Liver (tissue), 9 donors: Measurements from ENCODE around the gene SEPTIN10. TPM values are rescaled to one million over a fixed set of nuclear protein-coding genes. Genes with fewer than 3 reads are reported as not detected.

Experiments used
- DNase-seq: peaks from one replicate; pipeline ENCODE4 v3.0.0-alpha.2; 2017; ENCODE audit warnings: low spot score
- H3K27ac ChIP-seq, 2 donors: one replicate each; pipeline ENCODE4 v1.7.0; 2013; ENCODE audit warnings: inconsistent platforms in 2 of 2, low read length in 2 of 2, control low read depth in 1 of 2, low read depth in 1 of 2, mild to moderate bottlenecking in 1 of 2
- H3K27me3 ChIP-seq, 4 donors: one replicate each; pipeline versions ENCODE4 v1.6.1 to v1.7.0; 2013; ENCODE audit warnings: low read length in 3 of 4, inconsistent platforms in 1 of 4, mild to moderate bottlenecking in 1 of 4, moderate library complexity in 1 of 4; ENCODE audit not compliant: control insufficient read depth in 4 of 4, insufficient read depth in 4 of 4
- H3K36me3 ChIP-seq, 4 donors: one replicate each; pipeline versions ENCODE4 v1.6.1 to v1.7.0; 2013; ENCODE audit warnings: low read length in 3 of 4, mild to moderate bottlenecking in 3 of 4, low read depth in 1 of 4, moderate library complexity in 1 of 4; ENCODE audit not compliant: control insufficient read depth in 4 of 4, insufficient read depth in 3 of 4
- H3K4me1 ChIP-seq, 4 donors: one replicate each; pipeline versions ENCODE4 v1.6.1 to v1.7.0; 2013; ENCODE audit warnings: low read length in 3 of 4, mild to moderate bottlenecking in 3 of 4, moderate library complexity in 1 of 4; ENCODE audit not compliant: control insufficient read depth in 4 of 4, insufficient read depth in 4 of 4
- H3K4me3 ChIP-seq, 3 donors: one replicate each; pipeline versions ENCODE4 v1.6.1 to v1.7.0; 2013; ENCODE audit warnings: low read length in 3 of 3, control low read depth in 1 of 3, low read depth in 1 of 3, mild to moderate bottlenecking in 1 of 3
- H3K9ac ChIP-seq, 2 donors: one replicate each; pipeline ENCODE4 v1.7.0; 2013; ENCODE audit warnings: low read length in 2 of 2, mild to moderate bottlenecking in 2 of 2, moderate library complexity in 2 of 2, control low read depth in 1 of 2, low read depth in 1 of 2
- H3K9me3 ChIP-seq, 4 donors: one replicate each; pipeline versions ENCODE4 v1.6.1 to v1.7.0; 2013; ENCODE audit warnings: low read length in 3 of 4; ENCODE audit not compliant: control insufficient read depth in 4 of 4
- ATF3 ChIP-seq: IDR thresholded peaks from 2 replicates; pipeline ENCODE4 v1.6.1; 2016; ENCODE audit warnings: antibody characterized with exemption
- CTCF ChIP-seq: fragments of 150-350 bp; IDR thresholded peaks from 2 replicates; pipeline ENCODE4 v1.5.1; 2017; ENCODE audit warnings: improper control_type of control experiment, low read depth, low read length; ENCODE audit not compliant: missing input control
- EGR1 ChIP-seq, 2 donors: IDR thresholded peaks; 2 replicates each; pipeline ENCODE4 v1.6.1; 2016 to 2018; ENCODE audit warnings: antibody characterized with exemption in 2 of 2, low read depth in 2 of 2
- FOXA1 ChIP-seq: IDR thresholded peaks from 2 replicates; pipeline ENCODE4 v1.6.1; 2016; ENCODE audit warnings: antibody characterized with exemption
- FOXA2 ChIP-seq: IDR thresholded peaks from 2 replicates; pipeline ENCODE4 v1.6.1; 2016; ENCODE audit warnings: antibody characterized with exemption
- GABPA ChIP-seq, 2 donors: IDR thresholded peaks in 1 of 2; conservative IDR thresholded peaks in 1 of 2; 2 replicates each; pipeline ENCODE4 v1.6.1; 2016; ENCODE audit warnings: antibody characterized with exemption in 2 of 2, mild to moderate bottlenecking in 1 of 2, moderate library complexity in 1 of 2
- HNF4A ChIP-seq, 2 donors: conservative IDR thresholded peaks; 2 replicates each; pipeline ENCODE4 v1.6.1; 2016; ENCODE audit warnings: antibody characterized with exemption in 2 of 2, mild to moderate bottlenecking in 2 of 2
- HNF4G ChIP-seq: IDR thresholded peaks from 2 replicates; pipeline ENCODE4 v1.6.1; 2016; ENCODE audit warnings: antibody characterized with exemption
- JUND ChIP-seq, 2 donors: IDR thresholded peaks; 2 replicates each; pipeline ENCODE4 v1.6.1; 2016; ENCODE audit warnings: antibody characterized with exemption in 2 of 2
- MAX ChIP-seq: IDR thresholded peaks from 2 replicates; pipeline ENCODE4 v1.6.1; 2016; ENCODE audit warnings: antibody characterized with exemption
- NR2F2 ChIP-seq: IDR thresholded peaks from 2 replicates; pipeline ENCODE4 v1.6.1; 2016; ENCODE audit warnings: antibody characterized with exemption
- RAD21 ChIP-seq, 2 donors: IDR thresholded peaks; 2 replicates each; pipeline ENCODE4 v1.6.1; 2016; ENCODE audit warnings: antibody characterized with exemption in 2 of 2, mild to moderate bottlenecking in 2 of 2
- REST ChIP-seq: IDR thresholded peaks from 2 replicates; pipeline ENCODE4 v1.6.1; 2016; ENCODE audit warnings: antibody characterized with exemption, mild to moderate bottlenecking
- RXRA ChIP-seq, 2 donors: IDR thresholded peaks; 2 replicates each; pipeline ENCODE4 v1.6.1; 2017 to 2018; ENCODE audit warnings: antibody characterized with exemption in 2 of 2, mild to moderate bottlenecking in 1 of 2
- SP1 ChIP-seq: IDR thresholded peaks from 2 replicates; pipeline ENCODE4 v1.6.1; 2018; ENCODE audit warnings: antibody characterized with exemption, mild to moderate bottlenecking
- TAF1 ChIP-seq: conservative IDR thresholded peaks from 2 replicates; pipeline ENCODE4 v1.6.1; 2016; ENCODE audit warnings: antibody characterized with exemption, mild to moderate bottlenecking
- YY1 ChIP-seq: IDR thresholded peaks from 2 replicates; pipeline ENCODE4 v1.6.1; 2016; ENCODE audit warnings: antibody characterized with exemption, mild to moderate bottlenecking
- ZBTB33 ChIP-seq: IDR thresholded peaks from 2 replicates; pipeline ENCODE4 v1.6.1; 2016; ENCODE audit warnings: antibody characterized with exemption
- WGBS: extraction: QIAGEN DNeasy Blood & Tissue Kit; methylation state at CpG from one replicate; pipeline ENCODE4 v1.1.7; 2013; 5-methylcytosine and 5-hydroxymethylcytosine counted together
- polyA plus RNA-seq, 2 donors: library from polyadenylated mRNA; stranded (reverse) in 1 of 2; unstranded in 1 of 2; fragments of 200-250 nt in 1 of 2; fragments of >200 nt in 1 of 2; fragmentation: Nextera tagmentation in 1 of 2; extraction: Ambion mirVana in 1 of 2; gene quantifications; one replicate each; pipeline versions ENCODE4 v1.2.1 to v1.2.3, GENCODE V29; 2013 to 2015
- total RNA-seq, 2 donors: library from RNA; depleted of rRNA; stranded (reverse); fragments of >200 nt; gene quantifications; one replicate each; pipeline ENCODE4 v1.2.3, GENCODE V29; 2014
- donor health status: healthy.
- donor health status: healthy.
- donor health status: healthy.
- donor health status: healthy.
- donor health status: healthy.

The SEPTIN10 gene
- total and polyA plus RNA-seq, 4 donors: 19.6 to 35.9 (median 20.1) TPM

GRCh38 chr2:109507217-109507616, 106.5 kb downstream of the SEPTIN10 start:
- Histone ChIP-seq H3K36me3 (no peaks in the 10 kb centered on the region), H3K27ac (no peak overlapping the region), H3K4me1 (peaks cover 0 to 17% (median 12%) of the 10 kb centered on the region in 4 donors), H3K9me3 (no peaks in the 10 kb centered on the region), H3K9ac (no peak overlapping the region), H3K4me3 (no peak overlapping the region), H3K27me3 (no peaks in the 10 kb centered on the region)
- 76% methylated on average over 7 of the region's 7 CpGs for WGBS
- DNase-seq: no peak
- TF ChIP-seq GABPA (IDR thresholded peaks at IDR 0.05 in 1 of 2, conservative IDR thresholded peaks at IDR 0.05 in 1 of 2) (no peak), FOXA2 (no peak), REST (no peak), NR2F2 (no peak), RXRA (IDR thresholded peaks at IDR 0.05) (no peak), HNF4G (no peak), JUND (IDR thresholded peaks at IDR 0.05) (no peak), MAX (no peak), SP1 (no peak), EGR1 (IDR thresholded peaks at IDR 0.05; ENCODE audit: low read depth in 2 of 2) (no peak), YY1 (no peak), CTCF (no peak), TAF1 (no peak), ZBTB33 (no peak), FOXA1 (no peak), ATF3 (no peak), HNF4A (conservative IDR thresholded peaks at IDR 0.05) (no peak), RAD21 (IDR thresholded peaks at IDR 0.05) (no peak)
